ENCODE measurements around the gene EEF1AKMT3.

- TF ChIP-seq CTCF (conservative IDR thresholded peaks at IDR 0.05; ENCODE audit: low read depth, low read length) (no peak), EZH2phosphoT487 (IDR thresholded peaks at IDR 0.05; ENCODE audit: borderline replicate concordance, low read length) (no peak)
These were observed 21.5 kb downstream of the EEF1AKMT3 start for GRCh38 chr12:57793920-57794319.
